ENCODE results near the gene HTT. TPM values are rescaled to one million over a fixed set of nuclear protein-coding genes. Genes with fewer than 3 reads are reported as not detected.

Gene HTT
- total and polyA plus RNA-seq, 10 of the 15 experiments (the other 5 are each of a cell fraction or from before 2014, with no cell fraction given): 3.3 to 113 (median 43.3) TPM

DNA sequence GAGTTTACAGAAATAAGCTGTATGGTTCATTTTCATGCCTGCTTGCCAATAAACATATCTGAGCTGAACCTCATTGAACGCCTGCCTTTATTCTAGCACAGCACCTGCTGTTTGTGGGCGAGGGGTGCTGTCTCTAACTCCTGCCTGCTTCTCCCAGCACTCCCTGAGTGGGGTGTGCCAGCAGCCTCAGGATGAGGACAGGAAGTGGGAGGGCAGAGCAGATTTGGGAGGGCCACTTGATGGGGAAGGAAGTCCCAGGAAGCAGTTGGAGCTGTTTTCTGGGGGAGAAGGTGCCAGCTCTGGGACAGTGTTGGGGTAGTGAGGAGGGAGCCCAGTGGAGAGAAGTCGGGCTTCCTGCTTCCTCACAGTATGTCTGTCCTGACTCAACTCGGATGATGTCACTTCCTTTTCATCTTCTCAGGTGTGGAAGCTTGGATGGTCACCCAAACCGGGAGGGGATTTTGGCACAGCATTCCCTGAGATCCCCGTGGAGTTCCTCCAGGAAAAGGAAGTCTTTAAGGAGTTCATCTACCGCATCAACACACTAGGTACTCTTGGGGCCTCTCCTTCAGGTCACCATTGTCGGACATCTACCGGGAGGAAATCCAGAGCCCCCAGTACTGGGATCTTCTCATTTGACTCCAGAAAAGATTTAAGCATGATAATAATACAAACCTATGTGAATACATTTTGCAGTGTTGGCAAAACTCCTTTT lies 145.4 kb downstream of the HTT start:
- Histone ChIP-seq H2AFZ (ENCODE audit: control insufficient read depth, low read depth, low read length) (no peak overlapping the region), H3K4me3 (no peak overlapping the region), H3K4me2 (ENCODE audit: control insufficient read depth, insufficient read depth) (no peak overlapping the region), H3K27me3 (replicated peaks in 1 of 2; ENCODE audit: control insufficient read depth in 2 of 2, insufficient read depth in 2 of 2, low read length in 1 of 2) (no peaks in the 10 kb centered on the region), H3K4me1 (ENCODE audit: control insufficient read depth, insufficient read depth, low read length) (no peaks in the 10 kb centered on the region), H3K79me2 (ENCODE audit: control insufficient read depth, insufficient read depth, low read length) (no peaks in the 10 kb centered on the region), H3K36me3 (ENCODE audit: control insufficient read depth in 2 of 2, insufficient read depth in 2 of 2, low read length in 1 of 2) (peaks cover 34 to 63% of the 10 kb centered on the region in 2 experiments), H3K9me3 (replicated peaks; ENCODE audit: control insufficient read depth, insufficient read depth, low read length) (no peaks in the 10 kb centered on the region), H3K9ac (ENCODE audit: control insufficient read depth, insufficient read depth, low read length) (no peak overlapping the region), H4K20me1 (ENCODE audit: control insufficient read depth, insufficient read depth) (no peaks in the 10 kb centered on the region), H3K27ac (ENCODE audit: control insufficient read depth, insufficient read depth) (no peak overlapping the region)
- SMC1A ChIA-PET (ENCODE audit: uncharacterized antibody, unreplicated experiment): no interaction called here
- CTCF ChIA-PET: no interaction called here
- no peak for DNase-seq (ENCODE audit: low read depth, low spot score)
- no peak for ATAC-seq
- TF ChIP-seq RCOR1 (conservative IDR thresholded peaks at IDR 0.05; ENCODE audit: low read depth, low read length): no peak
- TF ChIP-seq PAX5 (IDR thresholded peaks at IDR 0.05; ENCODE audit: borderline replicate concordance, low read depth, low read length): no peak
- TF ChIP-seq SREBF1 (IDR thresholded peaks at IDR 0.05; ENCODE audit: low read length): no peak
- in situ Hi-C loops (cut with MboI): no loop called here
- RAD21 ChIA-PET (ENCODE audit: unreplicated experiment): no interaction called here
- intact Hi-C loops (cut with micrococcal nuclease; ENCODE audit: unreplicated experiment): no loop called here
- WGBS (ENCODE audit: insufficient coverage, insufficient replicate concordance, low lambda C conversion rate, missing lambda C conversion rate): 67% methylated on average over 9 of the region's 9 CpGs
- BruUV-seq (replicated peaks): no TSS peak
- FAIRE-seq: no peak
- POLR2A ChIA-PET: no interaction called here

DNA sequence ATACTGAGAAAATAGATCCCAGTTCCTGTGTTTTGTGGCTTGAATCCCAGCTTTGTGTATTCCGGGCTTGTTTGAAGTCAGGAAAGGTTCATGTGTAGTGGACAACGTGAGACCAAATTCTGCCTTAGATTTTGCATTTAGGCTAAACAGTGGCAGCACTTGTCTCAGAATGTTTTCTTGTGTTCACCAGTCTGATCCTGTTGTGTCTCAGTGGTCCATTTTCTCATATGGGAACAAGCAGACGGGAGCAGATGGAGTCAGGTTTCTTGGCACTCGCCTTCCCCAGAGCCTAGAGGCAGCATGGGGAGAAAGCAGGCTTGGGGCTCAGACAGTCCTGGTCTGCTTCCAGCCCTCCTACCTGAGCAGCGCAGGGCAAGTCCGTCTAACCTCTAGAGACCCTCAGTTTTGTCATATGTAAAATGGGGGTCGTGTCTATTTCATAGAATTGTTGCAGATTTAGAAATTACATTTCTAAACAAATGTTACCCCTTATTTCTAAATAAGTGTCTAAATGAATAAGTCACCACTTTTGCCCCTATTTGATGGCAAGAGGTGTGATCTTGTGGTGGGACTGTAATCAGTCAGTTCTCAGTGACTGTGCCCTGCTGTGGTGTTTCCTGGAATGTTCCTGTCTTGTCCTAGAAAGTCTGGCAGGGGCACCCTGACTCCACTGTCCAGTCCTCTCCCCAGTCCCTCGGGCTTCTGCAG lies 146.1 kb downstream of the HTT start:
- in situ Hi-C loops (cut with MboI) (no loop called here), intact Hi-C loops (cut with micrococcal nuclease; ENCODE audit: unreplicated experiment) (no loop called here)
- H4K20me1 ChIP-seq (ENCODE audit: control insufficient read depth, insufficient read depth): no peaks in the 10 kb centered on the region
- no peak overlapping the region for H3K9ac ChIP-seq (ENCODE audit: control insufficient read depth, insufficient read depth, low read length)
- H2AFZ ChIP-seq (ENCODE audit: control insufficient read depth, low read depth, low read length): no peak overlapping the region
- CTCF ChIA-PET: no interaction called here
- no peak for ATAC-seq
- H3K79me2 ChIP-seq (ENCODE audit: control insufficient read depth, insufficient read depth, low read length): no peaks in the 10 kb centered on the region
- RAD21 ChIA-PET (ENCODE audit: unreplicated experiment): no interaction called here
- no peak for DNase-seq (ENCODE audit: low read depth, low spot score)
- no peaks in the 10 kb centered on the region for H3K4me1 ChIP-seq (ENCODE audit: control insufficient read depth, insufficient read depth, low read length)
- H3K9me3 ChIP-seq (replicated peaks; ENCODE audit: control insufficient read depth, insufficient read depth, low read length): no peaks in the 10 kb centered on the region
- peaks cover 37 to 60% of the 10 kb centered on the region in 2 experiments for H3K36me3 ChIP-seq (ENCODE audit: control insufficient read depth in 2 of 2, insufficient read depth in 2 of 2, low read length in 1 of 2)
- no peaks in the 10 kb centered on the region for H3K27me3 ChIP-seq (replicated peaks in 1 of 2; ENCODE audit: control insufficient read depth in 2 of 2, insufficient read depth in 2 of 2, low read length in 1 of 2)
- SMC1A ChIA-PET (ENCODE audit: uncharacterized antibody, unreplicated experiment): no interaction called here
- no peak overlapping the region for H3K4me3 ChIP-seq
- 86% methylated on average over 8 of the region's 8 CpGs for WGBS (ENCODE audit: insufficient coverage, insufficient replicate concordance, low lambda C conversion rate, missing lambda C conversion rate)
- FAIRE-seq: no peak
- POLR2A ChIA-PET: no interaction called here
- no peak overlapping the region for H3K27ac ChIP-seq (ENCODE audit: control insufficient read depth, insufficient read depth)
- no TSS peak for BruUV-seq (replicated peaks)
- no peak overlapping the region for H3K4me2 ChIP-seq (ENCODE audit: control insufficient read depth, insufficient read depth)
- no peak for TF ChIP-seq WRNIP1 (IDR thresholded peaks at IDR 0.05; ENCODE audit: borderline replicate concordance, low read depth, low read length)
- TF ChIP-seq ETV6 (conservative IDR thresholded peaks at IDR 0.05 in 1 of 2, IDR thresholded peaks at IDR 0.05 in 1 of 2; ENCODE audit: borderline replicate concordance in 1 of 2, low read depth in 1 of 2): no peak
- TF ChIP-seq, protein P1, sequence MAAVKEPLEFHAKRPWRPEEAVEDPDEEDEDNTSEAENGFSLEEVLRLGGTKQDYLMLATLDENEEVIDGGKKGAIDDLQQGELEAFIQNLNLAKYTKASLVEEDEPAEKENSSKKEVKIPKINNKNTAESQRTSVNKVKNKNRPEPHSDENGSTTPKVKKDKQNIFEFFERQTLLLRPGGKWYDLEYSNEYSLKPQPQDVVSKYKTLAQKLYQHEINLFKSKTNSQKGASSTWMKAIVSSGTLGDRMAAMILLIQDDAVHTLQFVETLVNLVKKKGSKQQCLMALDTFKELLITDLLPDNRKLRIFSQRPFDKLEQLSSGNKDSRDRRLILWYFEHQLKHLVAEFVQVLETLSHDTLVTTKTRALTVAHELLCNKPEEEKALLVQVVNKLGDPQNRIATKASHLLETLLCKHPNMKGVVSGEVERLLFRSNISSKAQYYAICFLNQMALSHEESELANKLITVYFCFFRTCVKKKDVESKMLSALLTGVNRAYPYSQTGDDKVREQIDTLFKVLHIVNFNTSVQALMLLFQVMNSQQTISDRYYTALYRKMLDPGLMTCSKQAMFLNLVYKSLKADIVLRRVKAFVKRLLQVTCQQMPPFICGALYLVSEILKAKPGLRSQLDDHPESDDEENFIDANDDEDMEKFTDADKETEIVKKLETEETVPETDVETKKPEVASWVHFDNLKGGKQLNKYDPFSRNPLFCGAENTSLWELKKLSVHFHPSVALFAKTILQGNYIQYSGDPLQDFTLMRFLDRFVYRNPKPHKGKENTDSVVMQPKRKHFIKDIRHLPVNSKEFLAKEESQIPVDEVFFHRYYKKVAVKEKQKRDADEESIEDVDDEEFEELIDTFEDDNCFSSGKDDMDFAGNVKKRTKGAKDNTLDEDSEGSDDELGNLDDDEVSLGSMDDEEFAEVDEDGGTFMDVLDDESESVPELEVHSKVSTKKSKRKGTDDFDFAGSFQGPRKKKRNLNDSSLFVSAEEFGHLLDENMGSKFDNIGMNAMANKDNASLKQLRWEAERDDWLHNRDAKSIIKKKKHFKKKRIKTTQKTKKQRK (IDR thresholded peaks at IDR 0.05; ENCODE audit: low read depth, low read length): no peak
- TF ChIP-seq SMARCA5 (IDR thresholded peaks at IDR 0.05): no peak
- TF ChIP-seq, protein P2, sequence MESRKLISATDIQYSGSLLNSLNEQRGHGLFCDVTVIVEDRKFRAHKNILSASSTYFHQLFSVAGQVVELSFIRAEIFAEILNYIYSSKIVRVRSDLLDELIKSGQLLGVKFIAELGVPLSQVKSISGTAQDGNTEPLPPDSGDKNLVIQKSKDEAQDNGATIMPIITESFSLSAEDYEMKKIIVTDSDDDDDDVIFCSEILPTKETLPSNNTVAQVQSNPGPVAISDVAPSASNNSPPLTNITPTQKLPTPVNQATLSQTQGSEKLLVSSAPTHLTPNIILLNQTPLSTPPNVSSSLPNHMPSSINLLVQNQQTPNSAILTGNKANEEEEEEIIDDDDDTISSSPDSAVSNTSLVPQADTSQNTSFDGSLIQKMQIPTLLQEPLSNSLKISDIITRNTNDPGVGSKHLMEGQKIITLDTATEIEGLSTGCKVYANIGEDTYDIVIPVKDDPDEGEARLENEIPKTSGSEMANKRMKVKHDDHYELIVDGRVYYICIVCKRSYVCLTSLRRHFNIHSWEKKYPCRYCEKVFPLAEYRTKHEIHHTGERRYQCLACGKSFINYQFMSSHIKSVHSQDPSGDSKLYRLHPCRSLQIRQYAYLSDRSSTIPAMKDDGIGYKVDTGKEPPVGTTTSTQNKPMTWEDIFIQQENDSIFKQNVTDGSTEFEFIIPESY (IDR thresholded peaks at IDR 0.05): no peak
- no peak for TF ChIP-seq GABPA (IDR thresholded peaks at IDR 0.05; ENCODE audit: low read depth)
- no peak for TF ChIP-seq JUND (IDR thresholded peaks at IDR 0.05; ENCODE audit: low read depth, low read length)

Data from GM12878 (cell line).